LNCAP (cell line): ENCODE measurements around the gene PLD5.

Experiments
- TF ChIP-seq, protein P1 (sequence below): fragments of 450-650 bp; IDR thresholded peaks from 2 replicates; pipeline ENCODE4 v1.5.1; 2017; ENCODE audit warnings: mild to moderate bottlenecking

The PLD5 gene

DNA sequence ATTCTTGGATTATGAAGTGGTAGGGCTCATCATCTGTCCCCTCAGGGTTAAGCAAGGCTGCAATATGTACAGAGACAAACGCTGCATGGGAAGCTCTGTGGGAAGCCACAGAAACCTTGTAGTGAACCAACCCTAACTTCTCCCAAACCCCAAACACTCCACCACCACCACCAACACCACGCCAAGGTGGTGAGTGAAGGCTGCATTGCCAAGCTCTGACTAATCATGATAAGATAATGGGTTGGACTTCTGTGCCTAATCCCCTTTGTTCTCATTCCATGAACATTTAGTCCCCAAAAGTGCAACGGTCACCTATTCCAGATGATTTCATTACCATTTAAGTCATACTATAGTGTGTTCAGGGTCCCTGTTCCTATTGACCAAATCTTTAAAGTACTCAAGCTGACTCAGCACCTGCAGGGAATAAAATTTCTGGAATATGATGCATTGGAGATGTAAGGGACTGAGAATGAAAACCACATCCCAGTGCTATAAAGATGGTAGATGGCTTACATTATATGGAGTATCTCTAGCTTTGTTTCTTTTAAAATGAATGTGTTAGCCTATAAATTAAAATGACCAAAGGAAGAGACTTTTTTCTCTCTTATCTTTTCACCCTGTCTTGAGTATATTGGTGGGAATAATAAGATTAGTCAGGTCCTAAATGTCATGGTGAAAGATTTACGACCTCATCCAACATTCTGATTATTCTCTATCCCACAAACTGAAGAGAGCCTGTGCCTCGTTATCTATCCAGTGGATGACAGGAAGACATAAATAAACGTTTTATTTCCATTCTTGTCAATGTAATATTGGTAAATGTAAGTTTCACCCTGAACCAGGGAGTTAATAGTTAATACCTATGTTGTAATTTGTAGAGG, 22.6 kb upstream of the PLD5 start:
- TF ChIP-seq, protein P1, sequence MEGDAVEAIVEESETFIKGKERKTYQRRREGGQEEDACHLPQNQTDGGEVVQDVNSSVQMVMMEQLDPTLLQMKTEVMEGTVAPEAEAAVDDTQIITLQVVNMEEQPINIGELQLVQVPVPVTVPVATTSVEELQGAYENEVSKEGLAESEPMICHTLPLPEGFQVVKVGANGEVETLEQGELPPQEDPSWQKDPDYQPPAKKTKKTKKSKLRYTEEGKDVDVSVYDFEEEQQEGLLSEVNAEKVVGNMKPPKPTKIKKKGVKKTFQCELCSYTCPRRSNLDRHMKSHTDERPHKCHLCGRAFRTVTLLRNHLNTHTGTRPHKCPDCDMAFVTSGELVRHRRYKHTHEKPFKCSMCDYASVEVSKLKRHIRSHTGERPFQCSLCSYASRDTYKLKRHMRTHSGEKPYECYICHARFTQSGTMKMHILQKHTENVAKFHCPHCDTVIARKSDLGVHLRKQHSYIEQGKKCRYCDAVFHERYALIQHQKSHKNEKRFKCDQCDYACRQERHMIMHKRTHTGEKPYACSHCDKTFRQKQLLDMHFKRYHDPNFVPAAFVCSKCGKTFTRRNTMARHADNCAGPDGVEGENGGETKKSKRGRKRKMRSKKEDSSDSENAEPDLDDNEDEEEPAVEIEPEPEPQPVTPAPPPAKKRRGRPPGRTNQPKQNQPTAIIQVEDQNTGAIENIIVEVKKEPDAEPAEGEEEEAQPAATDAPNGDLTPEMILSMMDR, result no peak

DNA sequence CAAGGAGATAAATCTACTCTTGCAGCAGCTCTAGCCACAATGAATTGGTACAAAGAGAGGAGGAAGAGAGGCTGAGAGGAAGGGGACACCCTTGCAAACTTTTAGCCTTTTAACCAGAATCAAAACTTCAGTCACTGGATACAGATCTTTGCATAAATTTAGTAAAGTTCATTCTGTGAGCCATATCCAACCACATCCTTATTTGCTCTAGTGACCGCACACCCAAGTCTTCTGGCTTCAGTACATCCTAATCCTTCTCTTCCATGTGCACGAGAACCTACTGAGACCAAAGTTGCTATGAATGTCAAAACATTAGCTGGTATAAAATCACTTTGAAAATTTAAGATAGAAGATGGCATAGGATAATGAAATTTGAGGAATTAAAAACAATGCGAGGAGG, 21.9 kb upstream of the PLD5 start:
- TF ChIP-seq, protein P1, result no peak

DNA sequence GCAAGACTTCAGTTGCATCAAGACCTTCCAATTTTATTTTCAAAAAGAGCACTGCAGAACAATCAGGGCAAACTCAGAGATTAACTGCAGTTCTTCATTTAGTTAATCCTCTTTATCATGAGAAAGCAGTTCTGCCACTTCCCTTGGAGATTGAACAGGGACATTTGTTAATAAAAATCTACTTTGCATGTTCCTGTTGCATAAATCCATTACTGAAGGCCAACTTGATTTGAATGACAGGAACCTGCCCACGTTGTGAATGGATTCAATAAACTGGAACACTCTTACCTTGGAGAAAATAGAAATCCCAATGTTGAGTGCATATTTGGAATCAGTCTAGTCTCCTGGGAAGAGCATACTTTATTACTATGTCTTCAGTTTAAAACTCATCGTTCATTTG, 19.6 kb upstream of the PLD5 start:
- TF ChIP-seq, protein P1, result no peak

DNA sequence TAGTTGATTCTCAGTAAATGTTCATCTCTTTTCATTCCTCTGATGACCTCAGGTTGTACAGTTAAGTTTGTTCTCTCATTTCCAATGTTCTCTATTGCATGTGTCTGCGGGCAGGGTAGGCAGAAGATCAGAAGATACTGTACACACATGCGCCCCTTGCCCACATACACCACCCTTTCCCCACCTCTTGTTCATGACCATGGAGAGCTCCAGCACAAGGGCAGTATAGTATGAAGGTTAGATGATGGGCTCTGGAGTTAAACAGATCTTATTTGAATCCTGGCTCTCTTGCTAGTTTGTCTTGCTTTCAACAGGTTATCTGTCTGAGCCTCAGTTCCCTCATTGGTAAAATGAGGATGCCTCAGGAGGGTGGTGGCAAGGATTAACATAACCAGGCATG, 17.8 kb upstream of the PLD5 start:
- TF ChIP-seq, protein P1, result no peak

DNA sequence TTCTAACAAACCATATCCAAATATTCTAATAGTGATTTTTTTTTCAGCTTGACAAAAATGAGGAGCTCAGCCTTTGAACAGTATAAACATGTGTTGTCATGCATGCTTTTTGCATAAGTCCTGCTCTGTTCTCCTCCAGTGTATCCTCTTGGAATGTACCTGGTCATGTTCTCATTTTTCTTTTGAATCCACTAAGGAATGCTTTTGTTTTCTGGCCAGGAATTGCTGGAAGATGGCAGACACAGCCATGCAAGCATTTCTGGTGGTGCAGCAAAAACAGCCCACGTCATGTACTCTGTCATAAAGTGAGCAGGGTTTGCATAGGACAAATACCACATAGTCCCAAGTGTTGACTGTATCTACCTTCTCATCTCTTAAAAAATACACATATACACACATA, 11.5 kb upstream of the PLD5 start:
- TF ChIP-seq, protein P1, result no peak

DNA sequence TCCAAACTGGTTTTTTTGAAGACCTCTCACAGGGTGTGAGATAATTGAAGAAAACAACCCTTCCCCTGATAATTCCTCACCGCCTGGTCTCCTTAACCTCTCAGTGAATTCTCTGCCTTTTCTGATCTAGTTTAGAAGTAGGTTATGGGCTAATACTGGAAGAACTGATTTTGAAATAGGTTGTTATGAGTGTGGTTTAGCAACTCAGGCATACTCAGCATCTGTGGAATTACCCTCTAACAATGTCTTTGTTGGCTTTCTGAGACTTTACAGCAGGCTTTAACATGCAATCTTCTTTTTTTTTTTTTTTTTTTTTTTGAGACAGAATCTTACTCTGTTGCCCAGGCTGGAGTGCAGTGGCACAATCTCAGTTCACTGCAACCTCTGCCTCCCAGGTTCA, 10.3 kb upstream of the PLD5 start:
- TF ChIP-seq, protein P1, result no peak

DNA sequence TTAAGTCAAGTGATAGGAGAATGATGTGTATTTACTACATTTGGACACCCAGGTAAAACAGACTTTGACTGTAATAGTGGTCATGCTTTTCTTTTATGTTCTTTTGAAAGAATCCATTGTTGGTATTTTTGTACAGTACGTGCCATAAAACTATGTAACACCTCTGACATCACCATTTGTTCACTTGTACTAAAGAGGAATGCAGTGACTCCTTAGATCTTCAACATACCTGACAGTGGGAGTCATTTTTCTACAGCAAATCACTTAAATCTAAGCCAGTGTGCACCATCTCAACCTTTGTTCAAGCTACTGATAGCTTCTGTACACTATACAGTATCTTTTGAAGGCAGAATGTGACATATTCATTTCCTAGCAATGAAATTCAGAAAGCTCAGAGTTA, 6.3 kb upstream of the PLD5 start:
- TF ChIP-seq, protein P1, result no peak
